ENCODE measurements around the gene ATP2A2.

GRCh38 chr12:110279566-110280375 lies 1.3 kb upstream of the ATP2A2 start:
- TF ChIP-seq POLR2A (IDR thresholded peaks at IDR 0.05) (no peak), CTCF (IDR thresholded peaks at IDR 0.05) (no peak)

Measured in heart left ventricle (tissue), 13 donors.